22Rv1 (cell line): ENCODE data around the gene VRK2.

Experiments
- H3K27ac ChIP-seq: fragments of 450-650 bp; 2 replicates; pipeline ENCODE4 v1.5.1; 2017
- CTCF ChIP-seq: fragments of 450-650 bp; IDR thresholded peaks from 2 replicates; pipeline ENCODE4 v1.5.1; 2017; ENCODE audit warnings: mild to moderate bottlenecking
- ZFX ChIP-seq: fragments of 450-650 bp; IDR thresholded peaks from 2 replicates; pipeline ENCODE4 v1.6.1; 2017; ENCODE audit warnings: antibody characterized with exemption, borderline replicate concordance

Gene VRK2

GRCh38 chr2:58027029-58027428, 19.6 kb upstream of the VRK2 start:
- no peak for TF ChIP-seq ZFX
- no peak for TF ChIP-seq CTCF
- no peak overlapping the region for H3K27ac ChIP-seq

DNA sequence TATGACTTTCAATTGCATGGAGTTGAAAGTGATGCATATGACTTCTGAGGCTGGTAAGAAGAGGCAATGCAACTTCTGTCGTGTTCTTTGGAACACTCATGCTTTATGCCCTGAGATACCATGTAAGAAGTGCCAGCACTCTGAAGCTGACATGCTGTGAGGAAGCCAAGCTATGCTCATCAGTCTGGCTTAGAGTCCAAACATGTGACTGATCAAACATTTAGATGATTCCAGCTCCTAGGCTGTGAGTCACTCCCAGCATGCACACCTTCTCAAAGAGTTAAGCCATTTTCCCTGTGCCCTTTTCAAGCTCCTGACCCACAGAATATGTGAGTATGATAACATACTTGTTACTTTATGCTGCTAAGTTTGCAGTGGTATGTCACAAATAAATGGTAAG, 15.8 kb upstream of the VRK2 start:
- TF ChIP-seq CTCF: no peak
- no peak for TF ChIP-seq ZFX
- H3K27ac ChIP-seq: no peak overlapping the region

DNA sequence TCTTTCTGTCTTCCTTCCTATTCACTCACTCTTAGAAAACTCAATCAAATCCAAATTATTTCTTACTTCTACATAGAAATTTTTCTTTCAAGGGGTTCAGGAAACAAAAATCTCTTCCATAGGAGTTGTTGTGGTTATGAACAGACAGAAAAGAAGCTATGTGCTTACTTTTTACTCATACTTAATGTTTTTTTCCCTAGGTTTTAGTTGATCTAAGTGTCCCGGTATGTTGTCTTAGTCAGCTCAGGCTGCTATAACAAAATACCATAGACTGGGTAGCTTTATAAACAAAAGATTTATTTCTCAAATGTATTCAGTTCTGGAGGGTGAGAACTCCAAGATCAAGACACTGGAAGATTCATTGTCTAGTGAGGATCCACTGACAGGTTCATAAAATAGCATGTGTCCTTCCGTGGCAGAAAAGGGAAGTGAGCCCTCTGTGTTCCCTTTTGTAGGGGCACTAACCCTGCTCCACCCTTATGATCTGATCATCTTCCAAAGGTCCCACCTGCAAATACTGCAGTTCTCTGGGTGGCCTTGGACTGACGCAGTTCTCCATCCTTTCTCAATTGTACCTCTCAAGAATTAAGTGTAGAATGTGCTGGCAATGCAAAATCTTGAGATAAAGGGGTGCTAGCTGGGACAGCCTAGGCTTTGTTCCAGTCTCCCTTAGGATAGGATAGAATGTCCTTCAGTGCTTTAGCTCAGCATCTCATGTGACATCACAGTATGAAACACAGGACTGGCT, 14.4 kb upstream of the VRK2 start:
- TF ChIP-seq CTCF (no peak), ZFX (no peak)
- no peak overlapping the region for H3K27ac ChIP-seq

GRCh38 chr2:58032764-58033080, 13.9 kb upstream of the VRK2 start:
- no peak overlapping the region for H3K27ac ChIP-seq
- TF ChIP-seq CTCF (no peak), ZFX (no peak)

GRCh38 chr2:58033530-58033929, 13.1 kb upstream of the VRK2 start:
- no peak overlapping the region for H3K27ac ChIP-seq
- TF ChIP-seq CTCF: no peak
- no peak for TF ChIP-seq ZFX

DNA sequence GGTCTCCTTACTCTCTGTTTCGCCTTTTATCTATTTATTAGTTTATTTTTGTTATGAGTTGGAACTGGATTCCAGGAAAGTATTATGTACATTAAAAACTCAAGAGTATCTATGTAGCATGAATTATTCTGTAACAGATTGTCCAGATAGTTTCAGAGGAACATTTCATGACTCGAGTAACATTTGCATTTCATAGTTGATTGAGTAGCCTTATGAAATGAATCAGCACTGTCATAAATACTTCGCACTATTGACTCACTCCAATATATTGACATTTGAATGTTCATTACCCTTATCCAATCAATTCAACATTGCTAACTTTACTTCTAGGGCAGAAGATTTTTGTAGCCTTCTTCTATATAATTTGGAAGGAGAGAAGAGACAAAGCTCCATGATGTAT, 11.3 kb upstream of the VRK2 start:
- no peak overlapping the region for H3K27ac ChIP-seq
- TF ChIP-seq CTCF: no peak
- TF ChIP-seq ZFX: no peak

GRCh38 chr2:58039170-58039611, 7.4 kb upstream of the VRK2 start:
- no peak overlapping the region for H3K27ac ChIP-seq
- TF ChIP-seq ZFX (no peak), CTCF (no peak)
